IMR-90 (cell line): ENCODE data around the gene SOX12.

ENCODE experiments used
- BHLHE40 ChIP-seq: fragments of 150-350 bp; IDR thresholded peaks from 2 replicates; pipeline ENCODE4 v1.6.1; 2016; ENCODE audit warnings: mild to moderate bottlenecking, low read depth, low read length
- CHD1 ChIP-seq: IDR thresholded peaks from 2 replicates; pipeline ENCODE4 v1.6.1; 2012; ENCODE audit warnings: low read depth, low read length, improper control_type of control experiment
- ELK1 ChIP-seq: fragments of 150-350 bp; IDR thresholded peaks from 2 replicates; pipeline ENCODE4 v1.6.1; 2016; ENCODE audit warnings: low read depth, mild to moderate bottlenecking, low read length, moderate library complexity, borderline replicate concordance
- MAFK ChIP-seq: IDR thresholded peaks from 2 replicates; pipeline ENCODE4 v1.6.1; 2012; ENCODE audit warnings: low read depth, low read length, improper control_type of control experiment
- MAZ ChIP-seq: IDR thresholded peaks from 2 replicates; pipeline ENCODE4 v1.6.1; 2012; ENCODE audit warnings: low read depth, mild to moderate bottlenecking, low read length, improper control_type of control experiment, moderate library complexity, borderline replicate concordance
- MXI1 ChIP-seq: IDR thresholded peaks from 2 replicates; pipeline ENCODE4 v1.6.1; 2012; ENCODE audit warnings: low read depth, mild to moderate bottlenecking, low read length, moderate library complexity, borderline replicate concordance
- POLR2A ChIP-seq: IDR thresholded peaks from 2 replicates; pipeline ENCODE4 v1.6.1; 2012; ENCODE audit warnings: mild to moderate bottlenecking, low read depth, low read length
- RAD21 ChIP-seq: IDR thresholded peaks from 2 replicates; pipeline ENCODE4 v1.6.1; 2012; ENCODE audit warnings: low read length, improper control_type of control experiment
- RFX5 ChIP-seq: IDR thresholded peaks from 2 replicates; pipeline ENCODE4 v1.8.0; 2012; ENCODE audit warnings: low read depth, mild to moderate bottlenecking, low read length, moderate library complexity
- SMC3 ChIP-seq: fragments of 150-350 bp; IDR thresholded peaks from 2 replicates; pipeline ENCODE4 v1.6.1; 2016; ENCODE audit warnings: low read depth, mild to moderate bottlenecking, antibody characterized with exemption, low read length, moderate library complexity
- TF ChIP-seq, protein P1 (sequence below): conservative IDR thresholded peaks from 2 replicates; pipeline ENCODE4 v1.5.1; 2012; ENCODE audit warnings: mild to moderate bottlenecking, low read depth, low read length, improper control_type of control experiment

GRCh38 chr20:286508-286907, 38.8 kb upstream of the SOX12 start:
- TF ChIP-seq, protein P1, sequence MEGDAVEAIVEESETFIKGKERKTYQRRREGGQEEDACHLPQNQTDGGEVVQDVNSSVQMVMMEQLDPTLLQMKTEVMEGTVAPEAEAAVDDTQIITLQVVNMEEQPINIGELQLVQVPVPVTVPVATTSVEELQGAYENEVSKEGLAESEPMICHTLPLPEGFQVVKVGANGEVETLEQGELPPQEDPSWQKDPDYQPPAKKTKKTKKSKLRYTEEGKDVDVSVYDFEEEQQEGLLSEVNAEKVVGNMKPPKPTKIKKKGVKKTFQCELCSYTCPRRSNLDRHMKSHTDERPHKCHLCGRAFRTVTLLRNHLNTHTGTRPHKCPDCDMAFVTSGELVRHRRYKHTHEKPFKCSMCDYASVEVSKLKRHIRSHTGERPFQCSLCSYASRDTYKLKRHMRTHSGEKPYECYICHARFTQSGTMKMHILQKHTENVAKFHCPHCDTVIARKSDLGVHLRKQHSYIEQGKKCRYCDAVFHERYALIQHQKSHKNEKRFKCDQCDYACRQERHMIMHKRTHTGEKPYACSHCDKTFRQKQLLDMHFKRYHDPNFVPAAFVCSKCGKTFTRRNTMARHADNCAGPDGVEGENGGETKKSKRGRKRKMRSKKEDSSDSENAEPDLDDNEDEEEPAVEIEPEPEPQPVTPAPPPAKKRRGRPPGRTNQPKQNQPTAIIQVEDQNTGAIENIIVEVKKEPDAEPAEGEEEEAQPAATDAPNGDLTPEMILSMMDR: no peak
- TF ChIP-seq MAZ (no peak), BHLHE40 (no peak), POLR2A (no peak), ELK1 (no peak), RAD21 (no peak), MXI1 (no peak), SMC3 (no peak), CHD1 (no peak), MAFK (no peak), RFX5 (no peak)
